Right atrium auricular region (tissue), 2 donors: ENCODE measurements around the gene CXCL14. TPM values are rescaled to one million over a fixed set of nuclear protein-coding genes. Genes with fewer than 3 reads are reported as not detected.

ENCODE experiments used
- DNase-seq: peaks from one replicate; pipeline ENCODE4 v3.0.0-alpha.2; 2019; ENCODE audit warnings: low spot score
- H3K27ac ChIP-seq, 2 donors: fragments of 200-600 bp; sonication (generic); 1 replicate in 1 of 2; 2 replicates in 1 of 2; pipeline ENCODE4 v1.5.1; 2016 to 2019
- H3K27me3 ChIP-seq, 2 donors: fragments of 200-600 bp; sonication (generic); one replicate each; pipeline versions ENCODE4 v1.5.1 to v1.6.0; 2017 to 2019
- H3K36me3 ChIP-seq: fragments of 200-600 bp; sonication (generic); one replicate; pipeline ENCODE4 v1.5.1; 2016
- H3K4me1 ChIP-seq, 2 donors: fragments of 200-600 bp; sonication (generic); one replicate each; pipeline versions ENCODE4 v1.5.1 to v1.6.0; 2017 to 2019
- H3K4me3 ChIP-seq, 2 donors: fragments of 200-600 bp; sonication (generic); 1 replicate in 1 of 2; 2 replicates in 1 of 2; pipeline ENCODE4 v1.5.1; 2017 to 2019; ENCODE audit warnings: mild to moderate bottlenecking in 1 of 2, moderate library complexity in 1 of 2
- H3K9me3 ChIP-seq, 2 donors: fragments of 200-600 bp; sonication (generic); one replicate each; pipeline ENCODE4 v1.5.1; 2019
- total RNA-seq, 2 donors: library from RNA; depleted of rRNA; stranded (reverse); fragments of >200 nt; gene quantifications; one replicate each; pipeline ENCODE4 v1.1.0, GENCODE V29; 2016
- TF ChIP-seq, protein P1 (sequence below), 2 donors: fragments of 200-600 bp; sonication (generic); IDR thresholded peaks; one replicate each; pipeline ENCODE4 v1.5.1; 2019; ENCODE audit warnings: antibody characterized with exemption in 2 of 2

CXCL14 gene
- total RNA-seq, 2 donors from 2014 or later = 0.33 to 3.1 TPM

DNA sequence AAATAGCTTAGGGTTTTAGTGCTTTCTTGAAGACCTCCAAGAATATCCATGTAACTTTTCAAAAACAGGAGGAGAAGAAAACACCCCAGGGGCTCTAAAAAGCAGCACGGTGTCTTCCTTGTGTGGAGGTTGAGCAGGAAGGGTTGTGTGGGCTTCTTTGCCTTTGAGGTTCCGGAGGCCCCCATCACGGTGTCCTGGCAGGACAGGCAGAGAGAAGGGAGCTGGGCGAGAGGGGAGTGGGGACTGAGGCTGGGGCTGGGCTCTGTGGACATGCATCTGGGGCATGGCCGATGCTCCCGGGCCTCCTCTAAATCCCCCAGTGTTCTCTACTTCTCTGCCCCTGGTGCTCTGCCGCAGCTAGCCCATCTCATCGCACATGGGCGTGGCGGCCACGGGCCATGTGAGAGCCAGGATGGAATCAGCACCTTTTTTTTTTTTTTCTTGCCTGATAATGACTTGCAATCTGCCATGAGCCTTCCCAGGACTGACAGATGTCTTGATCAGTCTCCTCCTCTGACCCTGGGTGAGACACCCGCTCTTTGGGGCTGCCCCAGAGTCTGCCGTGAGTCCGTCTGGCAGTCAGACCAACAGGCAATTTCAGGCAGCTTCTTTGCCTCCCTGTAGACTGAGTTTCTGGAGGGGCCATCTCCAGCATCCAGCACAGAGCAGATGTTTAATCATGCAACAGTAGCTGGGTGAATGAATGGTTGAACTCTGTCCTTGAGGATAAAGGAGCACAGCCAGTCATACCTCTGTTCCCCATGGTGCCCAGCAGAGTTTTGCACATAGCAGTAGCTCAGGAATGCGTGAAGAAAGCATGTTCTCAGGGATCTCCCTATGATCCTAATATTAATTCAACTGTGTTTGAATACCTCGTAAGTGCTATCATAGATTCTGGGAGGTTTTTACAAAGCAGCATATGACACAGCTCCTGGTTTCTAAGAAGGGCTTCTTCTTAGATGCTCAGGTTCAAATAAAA is 12.1 kb downstream of the CXCL14 start:
- H3K4me3 ChIP-seq = no peak overlapping the region
- H3K9me3 ChIP-seq = no peaks in the 10 kb centered on the region
- DNase-seq = no peak
- no peak overlapping the region for H3K27ac ChIP-seq
- no peaks in the 10 kb centered on the region for H3K27me3 ChIP-seq
- no peaks in the 10 kb centered on the region for H3K4me1 ChIP-seq
- TF ChIP-seq, protein P1, sequence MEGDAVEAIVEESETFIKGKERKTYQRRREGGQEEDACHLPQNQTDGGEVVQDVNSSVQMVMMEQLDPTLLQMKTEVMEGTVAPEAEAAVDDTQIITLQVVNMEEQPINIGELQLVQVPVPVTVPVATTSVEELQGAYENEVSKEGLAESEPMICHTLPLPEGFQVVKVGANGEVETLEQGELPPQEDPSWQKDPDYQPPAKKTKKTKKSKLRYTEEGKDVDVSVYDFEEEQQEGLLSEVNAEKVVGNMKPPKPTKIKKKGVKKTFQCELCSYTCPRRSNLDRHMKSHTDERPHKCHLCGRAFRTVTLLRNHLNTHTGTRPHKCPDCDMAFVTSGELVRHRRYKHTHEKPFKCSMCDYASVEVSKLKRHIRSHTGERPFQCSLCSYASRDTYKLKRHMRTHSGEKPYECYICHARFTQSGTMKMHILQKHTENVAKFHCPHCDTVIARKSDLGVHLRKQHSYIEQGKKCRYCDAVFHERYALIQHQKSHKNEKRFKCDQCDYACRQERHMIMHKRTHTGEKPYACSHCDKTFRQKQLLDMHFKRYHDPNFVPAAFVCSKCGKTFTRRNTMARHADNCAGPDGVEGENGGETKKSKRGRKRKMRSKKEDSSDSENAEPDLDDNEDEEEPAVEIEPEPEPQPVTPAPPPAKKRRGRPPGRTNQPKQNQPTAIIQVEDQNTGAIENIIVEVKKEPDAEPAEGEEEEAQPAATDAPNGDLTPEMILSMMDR (IDR thresholded peaks at IDR 0.05) = no peak
- H3K36me3 ChIP-seq = no peaks in the 10 kb centered on the region

DNA sequence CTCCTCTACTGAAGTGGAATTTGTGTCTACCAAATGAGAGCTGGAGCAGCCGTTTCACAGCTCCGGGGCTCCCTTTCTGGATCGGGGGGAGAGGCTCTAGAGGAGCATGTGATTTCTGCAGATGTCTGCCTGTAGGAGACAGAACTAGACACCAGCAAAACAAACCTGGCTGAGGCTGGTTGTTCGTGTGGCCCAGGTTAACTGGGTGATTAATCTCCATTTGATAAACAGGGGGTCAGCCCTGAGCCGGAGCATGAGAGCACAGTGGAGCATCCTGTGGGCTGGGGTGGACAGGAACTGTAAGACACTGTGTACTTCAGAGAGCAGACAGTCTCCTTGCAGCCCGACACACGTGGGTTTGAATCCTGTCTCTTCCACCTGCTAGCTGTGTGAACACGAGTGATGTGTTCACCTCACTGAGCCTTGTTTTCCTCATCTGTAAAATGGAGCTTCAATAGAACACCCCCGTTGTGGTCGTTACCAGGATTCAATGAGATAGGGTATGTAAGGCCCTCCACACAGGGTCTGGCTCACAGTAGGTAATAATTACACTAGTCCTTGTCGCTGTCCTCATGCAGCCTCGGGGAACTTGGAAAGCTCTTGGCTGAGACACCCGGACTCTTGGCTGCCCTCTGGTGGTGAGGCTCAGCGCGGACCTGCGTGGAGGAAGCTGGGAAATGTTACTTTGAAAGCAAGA is 12.9 kb downstream of the CXCL14 start:
- DNase-seq = peak; percentile 84
- H3K4me3 ChIP-seq = no peak overlapping the region

DNA sequence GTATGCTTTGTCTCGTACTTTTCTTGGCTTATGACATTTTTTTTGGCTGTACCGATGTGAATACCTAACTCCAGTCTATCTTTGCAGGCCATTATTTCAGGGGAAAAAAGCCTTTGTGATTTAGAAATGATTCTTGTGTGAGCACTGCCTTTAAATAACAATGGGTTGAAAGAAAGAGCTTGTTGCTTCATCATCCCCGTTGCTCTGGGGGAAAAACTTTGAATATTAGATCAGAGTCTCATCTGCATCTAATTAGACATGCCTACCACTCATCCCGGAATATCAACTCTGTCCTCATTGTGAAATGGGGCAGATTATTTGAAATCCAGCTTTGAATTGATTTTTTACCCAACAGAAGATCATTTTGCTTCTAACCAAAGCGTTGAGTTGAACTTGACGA is 13.5 kb downstream of the CXCL14 start:
- Histone ChIP-seq H3K9me3 (no peaks in the 10 kb centered on the region), H3K4me3 (no peak overlapping the region), H3K4me1 (no peaks in the 10 kb centered on the region), H3K27ac (no peak overlapping the region), H3K27me3 (no peaks in the 10 kb centered on the region), H3K36me3 (no peaks in the 10 kb centered on the region)
- TF ChIP-seq, protein P1 (IDR thresholded peaks at IDR 0.05) = no peak
- DNase-seq = no peak

More for the DNA sequence above, 12.9 kb downstream of the CXCL14 start:
- Histone ChIP-seq H3K4me1 (no peaks in the 10 kb centered on the region), H3K27ac (no peak overlapping the region), H3K9me3 (no peaks in the 10 kb centered on the region), H3K36me3 (no peaks in the 10 kb centered on the region), H3K27me3 (no peaks in the 10 kb centered on the region)
- TF ChIP-seq, protein P1 (IDR thresholded peaks at IDR 0.05) = peak; percentile 69 to 91

DNA sequence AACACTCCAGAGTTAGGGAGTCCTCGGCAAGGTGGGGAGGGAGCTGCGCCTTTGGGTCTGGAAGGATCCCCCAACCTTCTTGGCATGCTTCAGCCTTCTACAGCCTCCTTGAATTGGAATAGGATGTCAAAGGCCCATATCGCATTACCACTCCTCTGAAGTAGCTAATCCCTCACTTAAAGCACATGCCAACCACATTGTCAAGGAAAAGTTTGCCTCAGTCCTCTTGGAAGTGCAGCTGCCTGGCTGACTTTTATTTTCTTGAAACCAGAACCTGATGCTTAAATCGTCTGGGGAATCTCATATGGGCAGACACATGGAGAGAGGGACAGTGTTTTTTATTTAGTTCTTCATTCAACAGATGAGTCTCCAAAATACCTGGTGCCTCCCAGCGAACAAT is 14.5 kb downstream of the CXCL14 start:
- DNase-seq = no peak
- no peak overlapping the region for H3K4me3 ChIP-seq
- no peaks in the 10 kb centered on the region for H3K27me3 ChIP-seq
- H3K9me3 ChIP-seq = no peaks in the 10 kb centered on the region
- H3K36me3 ChIP-seq = no peaks in the 10 kb centered on the region
- no peak overlapping the region for H3K27ac ChIP-seq
- H3K4me1 ChIP-seq = no peaks in the 10 kb centered on the region
- TF ChIP-seq, protein P1 (IDR thresholded peaks at IDR 0.05) = no peak

DNA sequence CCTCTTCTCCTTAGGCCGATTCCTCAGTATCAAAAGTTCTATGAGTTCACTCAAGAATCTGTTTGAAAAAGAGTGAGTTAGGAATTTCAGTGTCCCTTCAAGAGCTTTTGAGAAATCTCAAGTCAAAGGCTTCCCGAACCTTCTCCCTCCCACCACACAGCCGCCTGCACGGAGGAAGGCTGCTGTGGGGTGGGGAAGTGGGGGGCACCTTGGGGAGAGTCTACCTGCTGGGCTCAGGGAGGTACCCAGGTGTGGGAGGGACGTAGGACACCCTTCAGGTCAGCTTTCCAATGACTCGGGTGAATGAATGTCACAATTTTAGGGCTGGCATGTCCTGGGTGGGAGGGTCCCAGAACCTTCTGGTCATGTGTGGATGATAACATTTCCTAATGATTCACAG is 17.5 kb downstream of the CXCL14 start:
- TF ChIP-seq, protein P1 (IDR thresholded peaks at IDR 0.05) = no peak
- Histone ChIP-seq H3K9me3 (no peaks in the 10 kb centered on the region), H3K4me1 (no peaks in the 10 kb centered on the region), H3K27ac (no peak overlapping the region), H3K27me3 (no peaks in the 10 kb centered on the region), H3K36me3 (no peaks in the 10 kb centered on the region), H3K4me3 (no peak overlapping the region)
- no peak for DNase-seq
